ENCODE data around the gene MTOR.

DNA sequence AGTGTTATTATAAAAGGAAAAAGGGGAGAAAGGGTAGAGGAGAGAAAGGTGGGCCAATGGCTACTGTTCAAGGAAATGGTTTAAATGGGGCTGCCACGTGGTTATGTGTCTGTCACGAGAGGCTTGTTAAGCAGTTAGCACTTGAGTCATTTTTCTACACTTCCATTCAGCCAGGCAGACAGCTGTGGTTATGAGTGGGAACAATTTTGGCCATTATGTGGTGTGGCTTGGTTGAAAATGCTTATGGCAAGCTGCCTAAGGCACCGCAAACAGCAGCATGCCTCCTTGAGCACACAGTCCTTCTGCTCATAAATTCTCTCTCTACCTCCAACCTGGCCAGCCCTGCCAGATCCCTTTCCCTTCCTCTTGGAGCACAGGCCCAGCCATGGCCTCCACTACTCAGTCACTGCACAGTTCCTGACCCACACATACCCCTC lies 199.4 kb downstream of the MTOR start:
- TF ChIP-seq SAP30 (IDR thresholded peaks at IDR 0.05; ENCODE audit: insufficient read depth, insufficient replicate concordance, low read length) (no peak), SRF (IDR thresholded peaks at IDR 0.05; ENCODE audit: low read depth, low read length) (no peak), BACH1 (IDR thresholded peaks at IDR 0.05; ENCODE audit: low read length) (no peak), MAFK (IDR thresholded peaks at IDR 0.05; ENCODE audit: low read depth, low read length) (no peak), EZH2 (IDR thresholded peaks at IDR 0.05; ENCODE audit: low read depth, low read length, severe bottlenecking) (no peak), SIN3A (conservative IDR thresholded peaks at IDR 0.05 in 1 of 2, IDR thresholded peaks at IDR 0.05 in 1 of 2; ENCODE audit: low read depth in 1 of 2, low read length in 2 of 2) (no peak), EP300 (IDR thresholded peaks at IDR 0.05; ENCODE audit: borderline replicate concordance in 1 of 2, low read depth in 2 of 2, low read length in 2 of 2) (no peak), SP2 (IDR thresholded peaks at IDR 0.05; ENCODE audit: low read length) (no peak), TCF12 (IDR thresholded peaks at IDR 0.05; ENCODE audit: low read depth, low read length) (no peak)
- TF ChIP-seq, protein P1, sequence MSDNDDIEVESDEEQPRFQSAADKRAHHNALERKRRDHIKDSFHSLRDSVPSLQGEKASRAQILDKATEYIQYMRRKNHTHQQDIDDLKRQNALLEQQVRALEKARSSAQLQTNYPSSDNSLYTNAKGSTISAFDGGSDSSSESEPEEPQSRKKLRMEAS (IDR thresholded peaks at IDR 0.05), result no peak
- TF ChIP-seq, protein P2, sequence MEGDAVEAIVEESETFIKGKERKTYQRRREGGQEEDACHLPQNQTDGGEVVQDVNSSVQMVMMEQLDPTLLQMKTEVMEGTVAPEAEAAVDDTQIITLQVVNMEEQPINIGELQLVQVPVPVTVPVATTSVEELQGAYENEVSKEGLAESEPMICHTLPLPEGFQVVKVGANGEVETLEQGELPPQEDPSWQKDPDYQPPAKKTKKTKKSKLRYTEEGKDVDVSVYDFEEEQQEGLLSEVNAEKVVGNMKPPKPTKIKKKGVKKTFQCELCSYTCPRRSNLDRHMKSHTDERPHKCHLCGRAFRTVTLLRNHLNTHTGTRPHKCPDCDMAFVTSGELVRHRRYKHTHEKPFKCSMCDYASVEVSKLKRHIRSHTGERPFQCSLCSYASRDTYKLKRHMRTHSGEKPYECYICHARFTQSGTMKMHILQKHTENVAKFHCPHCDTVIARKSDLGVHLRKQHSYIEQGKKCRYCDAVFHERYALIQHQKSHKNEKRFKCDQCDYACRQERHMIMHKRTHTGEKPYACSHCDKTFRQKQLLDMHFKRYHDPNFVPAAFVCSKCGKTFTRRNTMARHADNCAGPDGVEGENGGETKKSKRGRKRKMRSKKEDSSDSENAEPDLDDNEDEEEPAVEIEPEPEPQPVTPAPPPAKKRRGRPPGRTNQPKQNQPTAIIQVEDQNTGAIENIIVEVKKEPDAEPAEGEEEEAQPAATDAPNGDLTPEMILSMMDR (IDR thresholded peaks at IDR 0.05; ENCODE audit: control extremely low read depth in 1 of 3, insufficient read depth in 1 of 3, low read depth in 1 of 3, low read length in 3 of 3), result no peak

Data from H1 (cell line).